Right renal cortex interstitium (tissue), 3 donors: ENCODE results near the gene SORCS2. TPM values are rescaled to one million over a fixed set of nuclear protein-coding genes. Genes with fewer than 3 reads are reported as not detected.

ENCODE experiments used
- DNase-seq, 3 donors: peaks; one replicate each; pipeline ENCODE4 v3.0.0-alpha.2; 2013; ENCODE audit warnings: low read depth in 3 of 3, low spot score in 2 of 3
- polyA plus RNA-seq, 3 donors: library from polyadenylated mRNA; unstranded; fragments of 120-200 nt; gene quantifications; one replicate each; pipeline ENCODE4 v1.2.1, GENCODE V29; 2013; ENCODE audit not compliant: insufficient read length in 3 of 3

The SORCS2 gene
- polyA plus RNA-seq, 3 donors, result 6.6 to 7.9 (median 7.0) TPM

DNA sequence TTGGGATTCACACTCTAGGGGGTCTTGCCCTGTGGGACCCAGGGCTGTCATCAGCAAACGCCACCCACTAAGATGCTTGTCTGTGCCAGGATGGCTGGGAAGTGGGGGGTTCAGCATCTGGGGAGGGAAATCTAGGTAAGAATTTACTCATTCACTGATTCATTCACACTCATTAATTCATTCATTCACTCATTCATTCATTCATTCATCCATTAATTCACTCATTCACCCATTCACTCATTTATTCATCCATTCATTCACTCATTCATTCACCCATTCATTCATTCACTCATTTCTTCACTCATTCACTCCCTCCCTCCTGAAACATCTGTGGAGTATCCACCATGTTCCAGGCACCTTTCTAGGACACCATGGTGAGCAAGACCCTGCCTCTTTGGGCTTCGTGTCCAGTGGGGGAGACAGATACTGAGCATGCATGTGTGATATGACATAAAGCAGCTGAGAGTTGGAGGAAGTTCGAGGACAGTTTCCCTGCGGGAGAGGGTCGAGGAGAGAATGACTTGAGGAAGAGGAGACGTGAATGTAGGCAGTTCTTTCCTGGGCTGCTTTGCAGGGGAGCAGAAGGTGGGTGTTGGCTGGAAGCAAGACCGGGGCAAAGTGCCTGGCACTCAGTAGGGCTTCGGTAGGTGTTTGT lies 90.6 kb downstream of the SORCS2 start:
- DNase-seq, result no peak

DNA sequence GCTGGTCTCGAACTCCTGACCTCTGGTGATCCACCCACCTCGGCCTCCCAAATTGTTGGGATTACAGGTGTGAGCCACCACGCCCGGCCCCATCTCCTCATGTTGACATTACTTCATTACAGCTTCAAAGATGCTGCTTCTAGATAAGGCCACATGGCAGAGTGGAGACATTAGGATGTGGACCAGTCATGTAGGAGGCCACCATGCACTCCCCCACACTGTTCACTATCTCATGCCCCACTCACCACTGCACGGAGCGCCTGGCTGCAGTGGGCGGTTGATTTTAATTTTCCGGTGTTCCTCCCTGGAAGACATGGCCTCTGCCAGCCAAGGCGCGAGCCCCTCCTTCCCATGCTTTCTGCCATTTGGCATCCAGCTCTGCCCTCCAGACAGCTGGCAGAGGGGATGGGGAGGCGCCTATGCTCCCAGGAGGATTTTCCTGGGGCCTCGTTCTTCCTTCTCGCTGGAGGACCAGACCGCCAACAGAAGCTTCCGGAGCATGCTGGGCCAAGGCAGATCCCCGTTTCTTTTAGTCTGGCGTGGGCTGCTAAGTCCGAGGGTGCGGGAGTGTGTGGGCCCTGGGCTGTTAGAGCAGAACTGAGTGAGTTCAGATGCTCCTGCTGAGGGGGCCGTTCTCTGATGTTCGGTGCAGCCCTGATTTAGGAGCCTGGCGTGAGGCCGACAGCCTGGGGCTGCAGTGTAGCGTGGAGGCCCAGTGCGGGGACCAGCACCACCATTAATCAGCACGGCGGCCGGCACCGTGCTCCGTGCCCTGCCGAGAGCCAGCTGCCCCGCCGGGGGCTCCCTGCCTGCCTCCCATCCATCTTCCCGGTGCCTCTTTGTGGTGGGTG lies 93.1 kb downstream of the SORCS2 start:
- no peak for DNase-seq

DNA sequence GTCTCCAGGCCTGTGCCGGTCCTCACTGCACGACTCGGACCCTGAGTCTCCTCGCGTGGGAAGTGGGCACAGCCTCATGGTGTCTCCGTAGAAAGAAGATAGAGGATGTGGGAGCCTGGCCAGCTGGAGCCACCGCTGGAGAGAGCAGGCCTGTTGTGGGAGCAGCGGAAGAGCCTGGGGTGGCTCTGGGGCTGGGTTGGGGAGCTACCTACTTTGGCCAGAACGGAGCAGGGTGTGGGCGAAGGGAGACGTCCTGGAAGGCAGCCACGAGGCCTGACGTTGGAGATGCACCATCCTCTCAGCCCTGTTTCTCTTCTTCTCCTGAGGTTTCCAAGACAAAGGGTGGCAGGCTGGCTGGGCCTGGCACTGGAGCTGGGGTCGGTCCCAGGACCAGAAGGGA lies 93.8 kb downstream of the SORCS2 start:
- DNase-seq, result no peak

DNA sequence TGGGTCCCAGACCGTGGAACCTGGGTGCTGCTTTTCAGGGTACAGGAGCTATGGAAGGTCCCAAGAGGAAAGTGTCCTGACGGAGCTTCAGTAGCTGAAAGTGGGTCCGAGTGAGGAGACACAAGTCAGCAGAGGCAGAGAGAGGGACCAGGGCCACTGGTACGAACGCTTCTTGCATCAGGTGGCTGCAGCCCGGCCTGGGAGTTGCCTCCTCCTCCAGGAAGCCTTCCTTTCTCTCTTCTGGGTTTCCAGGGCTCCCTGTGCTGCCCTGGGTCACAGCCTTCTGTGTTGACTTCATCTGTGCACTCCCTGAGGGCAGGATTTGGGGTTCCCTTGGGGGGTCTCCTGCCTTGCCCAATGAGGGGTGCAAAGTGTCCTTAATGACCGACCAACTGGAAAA lies 94.5 kb downstream of the SORCS2 start:
- no peak for DNase-seq

DNA sequence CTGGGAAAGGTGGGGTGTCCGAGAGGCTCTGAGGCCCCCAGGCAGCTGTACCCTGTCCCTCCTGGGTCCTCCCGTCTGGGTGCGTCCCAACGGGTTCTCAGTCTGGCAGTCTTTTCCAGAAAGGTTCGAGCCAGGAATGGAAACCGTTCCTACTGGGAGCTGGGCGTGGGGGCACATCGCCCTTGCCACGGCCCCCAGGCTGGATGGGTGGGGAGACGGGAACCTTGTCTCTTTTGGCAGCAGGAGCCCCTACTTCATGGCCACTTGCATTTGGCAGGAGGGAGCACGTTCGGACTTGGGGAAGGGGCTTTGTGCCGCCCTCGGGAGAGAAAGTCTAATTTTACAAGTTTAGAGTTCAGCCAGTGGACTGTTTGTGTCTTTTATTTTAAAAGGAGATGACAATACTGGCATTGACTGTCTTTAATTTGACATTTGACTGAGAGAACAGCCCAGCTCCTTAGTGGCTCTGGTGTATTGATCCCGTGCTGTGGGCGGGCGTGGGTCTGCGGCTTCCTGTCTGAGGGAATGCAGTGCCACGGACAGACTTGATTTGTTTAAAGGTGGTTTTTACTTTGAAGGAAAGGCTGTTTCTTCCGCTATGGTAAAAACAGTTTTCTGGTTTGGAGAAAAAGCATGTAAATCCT lies 95.1 kb downstream of the SORCS2 start:
- DNase-seq, result no peak

DNA sequence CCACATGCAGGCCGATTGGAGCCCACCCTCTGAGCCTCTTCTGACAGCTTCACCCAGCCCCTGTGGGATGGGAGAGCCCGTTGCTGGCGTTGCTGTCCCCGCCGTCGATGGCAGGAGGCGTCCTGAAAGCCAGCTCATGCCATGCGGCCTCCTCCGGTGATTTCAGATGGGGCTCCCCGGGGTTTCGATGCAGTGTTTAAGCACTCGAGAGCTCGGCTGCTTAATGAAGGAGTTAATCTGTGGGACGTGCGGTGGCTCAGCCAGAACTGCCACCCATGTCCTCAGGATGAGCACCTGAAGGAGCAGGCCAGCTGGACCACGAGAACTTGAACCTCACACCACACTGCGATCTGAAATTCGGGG lies 95.6 kb downstream of the SORCS2 start:
- DNase-seq, result no peak

DNA sequence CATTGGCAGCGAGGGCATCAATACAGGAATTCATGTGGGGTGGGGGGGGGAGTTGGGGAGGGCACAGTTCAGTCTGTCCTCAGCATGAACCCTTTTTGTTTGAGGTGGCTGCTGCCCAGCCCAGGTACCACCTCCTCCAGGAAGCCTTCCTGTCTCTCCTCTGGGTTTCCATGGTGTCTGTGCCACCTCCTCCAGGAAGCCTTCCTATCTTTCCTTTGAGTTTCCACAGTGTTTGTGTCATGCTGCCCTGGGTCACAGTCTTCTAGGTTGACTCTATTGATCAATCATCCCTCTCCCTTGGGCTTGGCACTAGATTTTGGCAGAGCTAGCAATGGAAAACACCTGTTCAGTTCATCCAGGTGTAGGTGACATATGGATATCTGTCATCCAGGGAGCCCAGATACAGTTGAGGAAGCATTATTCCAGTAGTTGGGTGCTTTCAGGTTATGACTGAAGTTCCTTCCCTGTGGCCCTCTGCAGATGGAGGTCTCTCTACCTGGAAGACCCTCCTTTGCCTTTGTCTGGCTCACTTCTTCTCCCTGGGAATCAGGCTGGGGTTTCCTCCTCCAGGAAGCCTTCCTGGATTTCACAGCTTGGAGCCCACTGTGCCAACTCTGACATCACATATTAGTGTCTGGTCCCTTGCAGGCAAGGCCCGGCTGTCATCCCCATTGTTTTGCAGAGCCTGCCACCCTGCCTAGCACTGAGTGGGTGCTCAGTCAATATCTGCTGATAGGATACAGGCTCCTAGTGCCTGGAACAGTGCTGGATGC lies 96.6 kb downstream of the SORCS2 start:
- DNase-seq, result no peak

DNA sequence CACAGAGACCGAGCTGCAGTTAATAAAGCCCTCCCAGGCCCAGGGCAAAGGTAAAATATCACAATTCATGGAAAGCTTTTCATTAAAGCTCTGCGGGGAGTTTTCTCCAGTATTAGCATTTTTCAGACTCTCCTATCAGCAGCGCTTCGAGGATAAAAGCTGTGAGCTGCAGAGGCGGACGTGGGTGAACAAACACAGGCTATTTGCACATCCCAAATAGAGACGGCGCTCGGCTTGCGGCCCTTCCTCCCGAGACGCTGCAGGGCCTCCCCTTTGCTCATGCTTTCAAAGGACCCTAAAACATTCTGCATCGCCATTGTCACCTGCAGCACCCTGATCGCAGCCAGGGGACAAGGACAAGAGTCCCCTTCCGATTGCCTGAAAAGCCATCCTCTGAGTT lies 97.3 kb downstream of the SORCS2 start:
- DNase-seq, result no peak

DNA sequence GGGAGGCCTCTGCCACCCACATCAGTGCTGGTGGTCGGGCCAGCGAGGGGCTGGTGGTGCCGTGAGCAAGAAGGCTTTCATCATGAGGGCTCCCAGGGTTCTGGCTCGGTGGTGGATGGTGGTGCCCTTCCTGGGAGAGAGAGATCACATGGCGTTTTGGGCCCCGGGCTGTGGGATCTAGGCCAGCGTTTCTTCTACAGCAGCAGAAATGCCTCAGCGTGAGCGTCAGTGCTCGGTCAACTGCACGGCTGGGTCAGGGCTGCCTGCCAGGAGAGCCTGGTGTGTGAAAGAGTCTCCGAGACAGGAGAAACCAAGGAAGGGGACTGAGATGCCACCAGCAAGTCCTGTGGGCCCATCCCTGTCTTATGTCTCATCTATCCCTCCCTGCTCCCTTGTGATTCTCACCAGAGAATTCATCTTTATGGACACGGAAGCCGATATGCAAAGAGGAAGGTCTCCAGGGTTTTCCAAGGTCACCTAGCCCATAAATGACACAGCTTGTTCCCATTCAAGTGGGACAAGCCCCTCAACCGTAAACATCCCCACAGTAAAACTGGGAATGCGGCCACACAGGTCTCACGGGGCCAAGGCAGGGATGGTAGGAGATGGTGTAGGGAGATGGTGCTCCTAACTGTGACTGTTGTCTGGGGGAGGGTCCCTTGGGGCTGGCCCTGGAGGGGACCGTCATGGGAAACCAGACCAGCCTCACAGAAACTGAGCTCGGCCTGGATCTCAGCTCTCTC lies 99.2 kb downstream of the SORCS2 start:
- no peak for DNase-seq

DNA sequence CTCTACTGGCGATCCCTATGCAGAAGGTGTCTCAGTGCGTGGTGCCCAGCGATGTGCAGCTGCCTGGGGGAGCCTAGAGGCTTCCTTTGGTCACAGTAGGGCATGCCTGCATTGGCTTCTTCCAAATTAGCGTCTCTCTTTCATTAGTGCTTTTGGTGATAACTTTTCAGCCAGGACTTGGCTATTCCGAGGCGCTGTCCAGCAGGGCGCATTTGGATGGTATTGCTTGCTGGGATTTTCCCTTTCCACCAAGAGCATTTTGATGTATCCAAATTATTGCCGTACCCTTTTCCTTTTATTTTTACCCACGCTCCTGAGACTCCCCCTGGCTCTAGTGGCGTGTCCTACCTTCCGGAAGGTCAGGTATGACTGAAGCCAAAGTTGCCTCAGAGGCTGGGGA lies 101.4 kb downstream of the SORCS2 start:
- DNase-seq, result no peak

DNA sequence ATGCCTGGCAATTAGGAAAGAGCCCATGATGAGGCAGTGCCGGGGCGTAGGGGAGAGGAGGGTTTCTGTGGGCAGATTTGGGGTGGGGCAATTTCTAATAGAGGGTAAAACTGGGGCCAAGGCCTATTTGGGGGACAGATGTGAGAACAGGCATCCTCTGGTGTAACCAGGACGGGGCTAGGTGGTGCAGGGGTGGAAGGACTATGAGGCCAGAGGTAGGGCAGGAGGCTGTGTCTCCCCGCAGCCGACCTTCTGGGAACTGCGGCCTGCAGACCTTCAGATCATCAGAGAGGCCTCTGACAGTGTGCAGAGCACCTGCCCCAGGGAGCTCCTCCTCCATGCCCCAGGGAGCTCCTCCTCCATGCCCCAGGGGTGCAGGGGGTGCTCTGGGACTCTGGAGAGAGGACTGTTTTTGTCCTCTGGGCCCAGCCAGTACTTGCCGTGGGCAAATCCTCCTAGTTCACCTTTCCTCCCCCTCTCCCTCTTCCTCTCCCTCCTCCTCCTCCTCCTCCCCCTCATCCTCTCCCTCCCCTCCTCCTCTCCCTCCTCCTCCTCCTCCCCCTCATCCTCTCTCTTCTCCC lies 101.9 kb downstream of the SORCS2 start:
- DNase-seq, result no peak

DNA sequence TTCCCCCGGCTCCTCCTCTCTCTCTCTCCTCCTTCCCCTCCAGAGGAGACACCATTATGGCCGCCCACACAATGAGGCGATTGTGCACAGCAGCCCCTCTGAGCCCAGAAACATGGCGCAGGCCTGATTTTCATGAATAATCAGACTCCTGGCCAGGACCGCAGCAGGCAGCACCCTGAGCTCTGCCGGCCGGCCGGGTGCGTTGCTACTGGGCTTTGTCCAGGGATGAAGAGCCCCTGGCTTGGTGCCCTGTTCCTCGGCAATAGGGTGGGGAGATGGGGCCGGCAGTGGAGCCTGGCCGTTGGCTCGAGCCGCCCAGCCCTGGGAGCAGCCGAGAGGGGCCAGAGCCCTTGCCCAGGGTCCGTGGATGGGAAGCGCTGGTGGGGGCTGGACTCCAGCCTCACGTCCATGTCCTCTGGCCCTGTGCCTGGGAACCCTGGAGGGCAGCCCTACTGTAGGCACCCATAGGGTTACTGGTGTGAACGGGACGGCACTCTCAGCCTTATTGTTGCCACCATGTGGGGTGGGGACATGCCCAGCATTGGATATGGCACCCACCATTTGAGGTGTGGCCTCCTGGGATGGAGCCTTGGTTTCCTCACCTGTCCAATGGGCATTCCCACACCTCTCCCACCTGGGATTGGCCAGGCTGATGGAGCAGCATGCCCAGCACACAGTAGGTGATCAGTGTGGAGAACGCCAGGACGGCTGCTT lies 103.0 kb downstream of the SORCS2 start:
- DNase-seq, result no peak

DNA sequence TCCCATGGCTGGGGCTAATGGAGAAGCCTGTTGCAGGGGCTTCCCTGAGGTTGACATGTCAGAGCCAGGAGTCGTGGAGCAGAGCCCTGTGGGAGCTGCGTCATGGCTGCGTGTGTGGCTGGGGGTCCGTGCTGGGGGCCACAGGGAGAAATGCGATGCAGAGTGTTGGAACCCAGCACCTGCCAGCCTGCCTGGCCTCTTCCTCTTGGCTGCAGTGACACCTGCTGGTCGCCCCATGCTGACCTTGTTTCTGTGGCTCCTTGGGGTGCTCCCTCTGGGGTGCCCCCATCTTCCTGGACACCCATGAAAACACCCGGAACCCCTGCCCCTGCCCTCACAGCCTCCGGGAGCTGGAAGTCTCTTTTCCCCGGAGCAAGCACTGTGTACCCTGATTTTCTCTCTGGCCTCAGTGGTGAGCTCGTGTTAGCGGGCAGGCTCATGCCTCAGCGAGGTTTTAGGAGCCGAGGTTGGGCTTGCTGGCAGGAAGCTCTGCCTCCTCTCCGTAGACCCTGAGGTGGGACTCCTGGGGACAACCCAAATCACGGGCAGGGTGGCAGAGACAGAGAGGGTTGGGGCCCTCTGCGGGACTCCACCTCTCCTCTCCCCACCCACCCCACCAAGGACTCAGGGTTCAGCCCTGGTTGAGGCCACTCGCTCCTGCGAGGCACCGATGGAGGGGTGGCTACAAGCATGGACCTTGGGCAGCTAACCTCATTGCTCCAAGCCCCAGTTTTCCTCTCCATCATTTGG lies 103.7 kb downstream of the SORCS2 start:
- no peak for DNase-seq

DNA sequence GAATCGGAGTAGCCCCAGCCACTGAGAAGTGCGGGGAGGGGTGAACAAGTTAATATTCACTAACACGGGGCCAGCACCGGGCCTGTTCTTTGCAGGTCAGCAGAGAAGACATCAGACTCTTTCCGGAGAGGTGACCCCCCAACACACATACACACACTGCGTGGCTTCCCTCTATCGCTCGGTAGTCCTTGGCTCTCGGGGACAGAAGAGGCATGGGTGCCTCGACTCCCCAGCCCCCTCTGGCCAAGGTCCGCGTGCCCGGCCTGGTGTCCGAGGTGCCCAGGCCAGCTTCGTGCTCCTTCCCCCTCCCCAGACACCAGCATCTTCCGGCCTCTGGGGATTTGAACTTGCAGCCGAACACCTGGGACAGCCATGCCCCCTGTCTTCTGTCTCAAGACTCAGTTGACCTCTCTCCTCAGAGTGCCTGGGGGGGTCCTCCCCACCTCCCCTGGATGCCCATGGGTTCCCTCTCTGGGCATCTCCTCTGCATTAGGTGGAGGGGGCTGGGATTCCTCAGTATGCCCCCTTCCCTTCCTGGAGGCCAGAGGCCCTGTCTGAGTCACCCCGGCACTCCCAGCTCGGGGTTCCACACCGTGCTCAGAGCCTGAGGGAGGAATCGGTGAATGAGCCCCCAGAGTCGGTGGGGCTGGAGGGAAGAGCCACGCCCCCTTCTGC lies 104.5 kb downstream of the SORCS2 start:
- no peak for DNase-seq

DNA sequence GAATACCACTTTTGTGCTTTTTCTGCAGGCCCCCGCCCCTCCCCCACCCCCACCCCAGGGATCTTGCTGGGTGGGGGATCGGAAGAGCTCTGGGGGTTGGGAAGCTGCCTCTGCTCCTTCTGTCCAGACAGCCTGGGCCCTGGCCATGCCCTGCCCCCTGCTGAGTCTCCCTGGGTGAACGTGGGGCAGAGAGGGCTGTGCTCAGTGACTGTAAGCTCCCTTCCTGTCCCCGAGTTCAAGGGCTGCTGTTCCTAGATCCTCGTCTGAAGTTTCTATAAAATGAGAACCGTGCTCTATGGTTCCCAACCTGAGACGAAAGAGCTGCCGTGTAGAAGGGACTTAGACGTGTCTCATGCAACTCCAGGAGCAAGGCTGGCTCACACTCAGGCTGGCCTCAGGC lies 105.0 kb downstream of the SORCS2 start:
- DNase-seq, result no peak

DNA sequence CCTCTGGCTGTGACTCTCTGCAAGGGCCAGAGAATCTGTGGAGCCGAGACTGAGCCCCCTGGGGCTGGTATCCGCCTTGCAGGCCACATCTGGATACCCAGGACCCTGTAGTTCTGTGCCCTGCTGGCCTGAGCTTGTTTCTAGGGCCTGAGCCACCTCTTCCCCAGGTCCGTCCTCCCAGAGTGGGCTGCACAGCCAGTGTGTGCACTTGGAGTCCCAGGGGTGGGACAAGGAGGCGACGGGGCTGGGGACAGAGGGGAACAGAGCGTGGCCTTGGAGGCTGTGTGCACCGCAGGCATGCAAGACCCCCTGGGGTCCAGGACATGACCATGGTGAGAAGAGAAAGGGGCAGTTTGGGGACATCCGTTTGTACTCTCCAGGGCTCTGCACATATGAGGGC lies 105.5 kb downstream of the SORCS2 start:
- no peak for DNase-seq

DNA sequence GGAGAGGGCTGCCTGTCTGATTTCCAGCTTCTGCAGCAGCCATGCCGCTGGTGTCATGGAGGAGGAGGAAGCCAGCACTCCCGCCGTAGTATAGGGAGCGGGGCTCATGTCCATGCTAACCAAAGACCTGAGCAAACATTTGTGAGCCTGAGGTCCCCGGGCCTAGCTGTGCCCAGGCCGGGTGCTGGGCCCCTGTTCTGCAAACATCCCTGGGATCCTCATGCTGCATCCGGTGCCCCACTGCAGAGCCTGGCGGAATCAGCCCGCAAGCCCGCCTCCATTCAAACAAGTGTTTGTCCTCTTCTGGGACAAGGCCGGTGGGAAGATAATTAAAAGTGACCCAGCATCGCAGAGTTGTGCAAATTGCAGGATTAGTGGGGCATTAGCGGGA lies 106.3 kb downstream of the SORCS2 start:
- no peak for DNase-seq
